Activated CD4-positive, CD25-positive, alpha-beta regulatory T cell (primary cell): ENCODE data around the gene ZDHHC11.
"Not testable (repeated sequence)": the region's sequence is repeated elsewhere in the genome, so short reads cannot be mapped to it uniquely, and the experiment has no call there.

ENCODE experiments used
- DNase-seq, 4 experiments: peaks; one replicate each; lab custom pipeline; 2025; lab: John Stamatoyannopoulos, UW

ZDHHC11 gene

DNA sequence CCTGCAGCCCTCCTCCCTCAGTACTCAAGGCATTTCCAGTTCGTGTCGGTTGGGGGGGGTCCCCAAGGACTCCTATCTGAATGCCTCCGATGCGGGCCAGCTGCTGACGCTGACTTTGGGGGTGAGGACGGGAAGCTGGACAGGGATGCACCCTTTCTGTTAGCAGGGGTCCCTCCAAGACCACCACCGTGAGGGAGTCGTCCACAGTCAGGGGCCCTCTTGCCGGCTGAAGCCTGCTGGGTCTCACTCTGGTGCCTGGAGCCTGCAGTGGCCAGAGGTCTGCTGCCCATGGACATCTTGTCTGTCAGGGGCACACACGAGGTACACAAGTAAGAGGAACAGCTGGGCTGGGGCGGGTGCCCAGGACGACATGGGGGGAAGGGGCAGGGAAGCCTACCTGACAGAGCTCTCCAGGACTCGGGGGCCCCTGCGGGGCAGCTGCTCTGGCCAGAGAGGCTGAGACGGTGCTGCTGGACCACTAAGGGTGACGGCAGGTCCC is 9.1 kb upstream of the ZDHHC11 start:
- DNase-seq: no peak

DNA sequence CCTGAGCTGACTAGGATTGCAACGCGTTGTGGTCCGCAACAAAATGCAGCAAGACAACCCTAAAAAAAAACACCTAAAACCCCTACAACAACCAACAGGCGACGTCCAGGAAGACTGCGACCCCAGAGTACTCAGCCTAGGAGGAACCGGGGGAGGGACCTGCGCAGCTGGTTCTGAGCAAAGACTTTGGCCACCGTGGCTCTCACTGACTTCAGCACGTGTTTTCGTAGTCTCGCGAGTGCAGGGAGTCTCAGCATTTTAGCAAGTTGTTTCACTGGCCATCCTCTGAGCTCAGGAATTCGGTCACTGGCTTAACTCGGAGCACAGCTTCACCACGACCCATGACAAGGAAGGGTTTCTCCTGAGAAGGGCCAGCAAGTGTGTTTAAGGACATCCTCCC is 8.6 kb upstream of the ZDHHC11 start:
- no peak for DNase-seq

DNA sequence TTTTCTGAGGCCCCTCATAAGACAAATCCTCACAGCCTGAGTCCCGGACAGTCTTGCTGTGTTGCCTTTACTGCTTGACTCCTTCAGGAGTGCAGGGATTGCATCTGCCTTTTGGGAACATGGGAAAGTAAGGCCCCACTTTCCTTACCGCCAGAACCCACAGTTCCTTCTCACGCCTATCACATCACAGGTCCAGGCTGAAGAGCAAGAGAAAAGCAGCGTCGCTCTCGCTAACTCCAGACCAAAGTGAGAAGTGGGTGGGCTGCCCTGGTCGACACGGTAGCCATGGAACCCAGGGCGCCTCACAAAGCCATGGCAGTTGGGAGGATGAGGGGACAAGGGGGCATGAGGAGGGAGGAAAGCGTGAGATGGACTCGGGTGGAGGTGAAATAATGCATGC is 7.9 kb upstream of the ZDHHC11 start:
- no peak for DNase-seq

DNA sequence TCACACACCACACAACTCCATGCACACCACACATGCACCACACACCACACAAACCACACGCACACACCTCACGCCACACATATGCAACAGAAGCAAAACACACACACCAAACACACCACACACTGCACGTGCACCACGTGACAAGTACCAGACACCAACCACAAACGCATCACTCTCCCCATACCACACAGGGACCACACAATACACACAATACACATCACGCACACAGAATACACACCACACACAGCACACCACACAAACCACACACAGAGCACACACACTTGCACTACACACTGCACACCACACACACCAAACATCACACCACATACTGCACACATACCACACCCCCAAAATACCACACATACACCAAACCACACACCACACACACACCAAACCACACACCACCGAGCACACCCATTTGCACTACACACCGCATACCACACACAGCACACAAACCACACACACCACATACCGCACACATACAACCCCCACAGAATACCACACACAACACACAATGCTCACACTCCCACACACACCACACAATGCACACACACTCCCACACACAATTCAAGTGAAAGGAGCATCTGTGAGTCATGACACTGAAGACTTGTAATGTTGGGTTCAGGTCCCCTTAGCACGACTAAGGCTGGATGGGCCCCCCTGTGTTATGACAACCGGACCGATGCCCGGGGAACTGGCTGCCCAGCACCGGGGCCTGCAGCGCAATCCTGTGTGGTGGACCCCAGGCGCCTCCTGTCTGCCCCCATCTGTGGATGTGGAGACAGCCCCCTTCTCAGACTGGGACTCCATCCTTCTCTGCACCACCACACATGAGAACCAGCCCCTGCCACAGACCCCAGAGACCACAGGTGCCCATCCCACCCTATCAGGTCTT is 6.0 kb upstream of the ZDHHC11 start:
- no peak for DNase-seq

DNA sequence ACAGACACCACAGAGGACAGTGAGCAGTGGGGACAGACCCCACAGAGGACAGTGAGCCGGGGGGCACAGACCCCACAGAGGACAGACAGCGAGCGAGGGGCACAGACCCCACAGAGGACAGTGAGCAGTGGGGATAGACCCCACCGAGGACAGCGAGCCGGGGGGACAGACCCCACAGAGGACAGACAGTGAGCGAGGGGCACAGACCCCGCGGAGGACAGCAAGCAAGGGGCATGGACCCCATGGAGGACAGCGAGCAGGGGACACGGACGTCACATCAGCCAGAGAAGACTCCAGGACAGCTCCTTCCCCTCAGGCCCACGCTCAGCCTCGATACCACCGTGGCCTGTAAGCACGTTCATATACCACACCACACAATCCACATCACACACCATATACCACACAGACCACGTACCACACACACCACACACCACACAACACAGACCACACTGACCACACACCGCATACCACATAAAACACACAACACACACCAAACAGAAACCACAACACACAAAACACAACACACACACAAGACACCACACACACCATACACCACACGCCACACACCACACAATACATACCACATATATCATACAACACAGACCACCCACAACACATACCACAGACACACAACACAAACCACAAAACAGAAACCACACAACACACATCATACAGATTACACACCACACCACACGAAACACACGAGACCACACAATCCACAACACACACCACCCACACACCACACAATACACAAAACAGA is 5.2 kb upstream of the ZDHHC11 start:
- no peak for DNase-seq

DNA sequence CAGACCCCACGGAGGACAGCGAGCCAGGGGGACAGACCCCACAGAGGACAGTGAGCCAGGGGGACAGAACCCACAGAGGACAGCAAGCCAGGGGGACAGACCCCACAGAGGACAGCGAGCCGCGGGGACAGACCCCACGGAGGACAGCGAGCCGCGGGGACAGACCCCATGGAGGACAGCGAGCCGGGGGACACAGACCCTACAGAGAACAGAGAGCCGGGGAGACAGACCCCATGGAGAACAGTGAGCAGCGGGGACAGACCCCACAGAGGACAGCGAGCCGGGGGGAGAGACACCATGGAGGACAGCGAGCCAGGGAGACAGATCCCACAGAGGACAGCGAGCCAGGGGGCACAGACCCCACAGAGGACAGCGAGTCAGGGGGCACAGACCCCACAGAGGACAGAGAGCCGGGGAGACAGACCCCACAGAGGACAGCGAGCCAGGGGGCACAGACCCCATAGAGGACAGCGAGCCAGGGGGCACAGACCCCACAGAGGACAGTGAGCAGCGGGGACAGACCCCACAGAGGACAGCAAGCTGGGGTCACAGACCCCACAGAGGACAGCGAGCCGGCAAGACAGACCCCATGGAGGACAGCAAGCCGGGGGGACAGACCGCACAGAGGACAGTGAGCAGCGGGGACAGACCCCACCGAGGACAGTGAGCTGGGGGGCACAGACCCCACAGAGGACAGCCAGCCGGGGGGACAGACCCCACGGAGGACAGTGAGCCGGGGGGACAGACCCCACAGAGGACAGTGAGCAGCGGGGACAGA is 4.4 kb upstream of the ZDHHC11 start:
- no peak for DNase-seq

DNA sequence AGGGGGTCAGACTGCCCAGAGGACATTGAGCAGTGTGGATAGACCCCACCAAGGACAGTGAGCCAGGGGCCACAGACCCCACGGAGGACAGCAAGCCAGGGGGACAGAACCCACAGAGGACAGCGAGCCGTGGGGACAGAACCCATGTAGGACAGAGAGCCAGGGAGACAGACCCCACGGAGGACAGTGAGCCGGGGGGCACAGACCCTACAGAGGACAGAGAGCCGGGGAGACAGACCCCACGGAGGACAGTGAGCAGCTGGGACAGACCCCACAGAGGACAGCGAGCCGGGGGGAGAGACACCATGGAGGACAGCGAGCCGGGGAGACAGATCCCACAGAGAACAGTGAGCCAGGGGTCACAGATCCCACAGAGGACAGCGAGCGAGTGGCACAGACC is 3.4 kb upstream of the ZDHHC11 start:
- no peak for DNase-seq

DNA sequence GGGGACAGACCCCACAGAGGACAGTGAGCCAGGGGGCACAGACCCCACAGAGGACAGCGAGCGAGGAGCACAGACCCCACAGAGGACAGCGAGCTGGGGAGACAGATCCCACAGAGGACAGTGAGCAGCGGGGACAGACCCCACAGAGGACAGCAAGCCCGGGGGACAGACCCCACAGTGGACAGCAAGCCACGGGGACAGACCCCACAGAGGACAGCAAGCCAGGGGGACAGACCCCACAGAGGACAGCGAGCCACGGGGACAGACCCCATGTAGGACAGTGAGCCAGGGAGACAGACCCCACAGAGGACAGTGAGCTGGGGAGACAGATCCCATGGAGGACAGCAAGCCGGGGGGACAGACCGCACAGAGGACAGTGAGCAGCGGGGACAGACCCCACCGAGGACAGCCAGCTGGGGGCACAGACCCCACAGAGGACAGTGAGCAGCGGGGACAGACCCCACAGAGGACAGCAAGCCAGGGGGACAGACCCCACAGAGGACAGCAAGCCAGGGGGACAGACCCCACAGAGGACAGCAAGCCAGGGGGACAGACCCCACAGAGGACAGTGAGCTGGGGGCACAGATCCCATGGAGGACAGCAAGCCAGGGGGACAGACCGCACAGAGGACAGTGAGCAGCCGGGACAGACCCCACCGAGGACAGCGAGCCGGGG is 2.8 kb upstream of the ZDHHC11 start:
- DNase-seq: not testable (repeated sequence)

DNA sequence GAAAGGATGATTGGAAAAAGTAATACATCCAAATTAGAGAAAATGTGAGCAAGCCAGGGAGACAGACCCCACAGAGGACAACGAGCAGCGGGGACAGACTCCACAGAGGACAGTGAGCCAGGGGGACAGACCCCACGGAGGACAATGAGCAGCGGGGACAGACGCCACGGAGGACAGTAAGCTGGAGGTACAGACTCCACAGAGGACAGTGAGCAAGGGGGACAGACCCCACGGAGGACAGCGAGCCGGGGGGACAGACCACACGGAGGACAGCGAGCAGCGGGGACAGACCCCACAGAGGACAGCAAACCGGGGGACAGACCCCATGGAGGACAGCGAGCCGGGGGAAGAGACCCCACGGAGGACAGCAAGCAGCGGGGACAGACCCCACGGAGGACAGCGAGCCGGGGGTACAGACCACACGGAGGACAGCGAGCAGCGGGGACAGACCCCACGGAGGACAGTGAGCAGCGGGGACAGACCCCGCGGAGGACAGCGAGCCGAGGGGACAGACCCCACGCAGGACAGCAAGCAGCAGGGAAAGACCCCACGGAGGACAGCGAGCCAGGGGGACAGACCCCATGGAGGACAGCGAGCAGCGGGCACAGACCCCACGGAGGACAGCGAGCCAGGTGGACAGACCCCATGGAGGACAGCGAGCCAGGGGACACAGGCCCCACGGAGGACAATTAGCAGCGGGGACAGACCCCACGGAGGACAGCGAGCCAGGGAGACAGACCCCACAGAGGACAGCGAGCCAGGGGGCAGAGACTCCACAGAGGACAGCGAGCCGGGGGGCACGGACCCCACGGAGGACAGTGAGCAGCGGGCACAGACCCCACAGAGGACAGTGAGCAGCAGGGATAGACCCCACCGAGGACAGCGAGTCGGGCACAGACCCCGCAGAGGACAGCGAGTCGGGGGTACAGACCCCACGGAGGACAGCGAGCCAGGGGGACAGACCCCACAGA is 1.9 kb upstream of the ZDHHC11 start:
- DNase-seq: no peak

DNA sequence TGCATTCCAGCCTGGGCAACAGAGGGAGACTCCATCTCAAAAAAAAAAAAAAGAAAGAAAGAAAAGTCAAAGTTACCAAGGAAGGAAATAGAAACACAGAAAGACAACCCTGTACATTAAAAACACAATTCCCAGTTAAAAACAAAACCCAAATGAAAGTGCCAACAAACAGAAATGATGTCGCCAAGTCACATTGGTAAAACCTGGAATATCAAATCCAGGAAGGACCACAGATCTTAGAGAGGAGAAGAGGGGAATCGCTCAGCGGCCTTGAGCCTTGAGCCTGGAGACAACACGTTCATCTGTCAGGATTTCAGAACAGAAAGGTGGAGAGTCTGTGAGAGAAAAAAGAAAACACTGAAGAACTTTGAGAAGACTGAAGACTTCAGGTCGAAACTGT is 1.2 kb upstream of the ZDHHC11 start:
- no peak for DNase-seq

DNA sequence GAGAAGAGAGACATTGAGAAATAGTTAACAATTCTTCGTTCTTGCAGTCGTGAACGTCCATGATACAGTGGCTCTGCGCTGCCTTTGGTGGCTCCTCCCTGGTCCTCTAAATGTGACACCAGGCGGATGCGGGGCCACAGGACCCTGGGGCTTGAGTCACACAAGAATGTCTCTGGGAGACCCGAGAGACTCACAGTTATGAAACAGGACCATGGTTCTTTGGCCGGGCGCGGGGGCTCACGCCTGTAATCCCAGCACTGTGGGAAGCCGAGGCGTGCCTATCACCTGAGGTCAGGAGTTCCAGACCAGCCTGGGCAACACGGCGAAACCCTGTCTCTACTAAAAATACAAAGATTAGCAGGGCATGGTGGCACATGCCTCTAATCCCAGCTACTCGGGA is 767 bp upstream of the ZDHHC11 start:
- DNase-seq: no peak

DNA sequence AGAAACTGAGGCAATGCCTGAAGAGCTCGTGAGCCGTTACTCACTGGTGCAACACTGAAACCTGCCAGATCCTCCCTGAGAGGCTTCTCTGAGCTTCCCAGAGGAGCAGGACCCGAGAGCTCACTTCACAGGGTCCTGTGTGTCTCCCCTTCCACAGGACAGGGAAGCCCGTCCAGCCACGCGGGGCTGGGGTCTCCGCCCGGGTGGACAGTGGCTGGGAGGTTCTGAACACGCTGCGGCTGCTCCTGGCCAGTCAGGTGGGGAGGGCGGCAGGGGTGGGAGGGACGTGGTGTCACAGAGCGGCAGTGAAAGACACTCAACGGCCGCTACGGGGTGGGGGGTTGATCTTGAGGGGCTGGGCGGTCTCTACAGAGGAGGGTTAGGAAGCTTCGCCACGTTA is 290 bp upstream of the ZDHHC11 start:
- no peak for DNase-seq

DNA sequence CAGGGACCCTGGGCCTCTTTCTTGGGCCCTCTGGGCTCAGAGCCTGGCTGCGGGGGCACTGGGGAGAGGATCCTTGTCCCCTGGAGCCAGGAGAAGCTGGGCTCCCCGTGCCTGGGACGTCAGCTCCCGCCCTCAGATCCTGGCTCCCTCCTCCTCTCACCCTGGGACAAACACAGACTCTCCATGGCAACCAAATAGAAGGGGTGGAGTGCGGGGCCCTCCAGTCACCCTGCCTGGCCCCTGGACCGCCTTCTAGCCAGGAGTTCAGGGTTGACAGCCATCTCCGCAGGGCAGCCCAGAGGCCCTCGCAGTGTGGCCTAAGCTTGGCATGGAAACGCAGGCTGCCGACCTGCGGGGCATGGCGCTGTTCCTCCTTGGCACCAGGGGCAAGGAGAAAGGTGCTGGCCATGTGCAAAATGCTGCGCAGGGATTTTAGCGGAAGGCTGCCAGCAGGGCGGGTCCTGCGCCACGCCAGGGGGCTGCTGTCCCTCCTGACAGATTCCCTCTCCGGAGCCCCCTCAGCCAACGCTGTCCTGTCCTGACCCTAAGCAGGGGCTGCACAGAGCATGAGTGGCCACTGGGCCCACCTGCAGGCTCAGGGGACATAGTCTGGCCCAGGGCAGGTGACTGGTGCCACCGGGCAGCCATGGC is 1.0 kb downstream of the ZDHHC11 start:
- DNase-seq: no peak

DNA sequence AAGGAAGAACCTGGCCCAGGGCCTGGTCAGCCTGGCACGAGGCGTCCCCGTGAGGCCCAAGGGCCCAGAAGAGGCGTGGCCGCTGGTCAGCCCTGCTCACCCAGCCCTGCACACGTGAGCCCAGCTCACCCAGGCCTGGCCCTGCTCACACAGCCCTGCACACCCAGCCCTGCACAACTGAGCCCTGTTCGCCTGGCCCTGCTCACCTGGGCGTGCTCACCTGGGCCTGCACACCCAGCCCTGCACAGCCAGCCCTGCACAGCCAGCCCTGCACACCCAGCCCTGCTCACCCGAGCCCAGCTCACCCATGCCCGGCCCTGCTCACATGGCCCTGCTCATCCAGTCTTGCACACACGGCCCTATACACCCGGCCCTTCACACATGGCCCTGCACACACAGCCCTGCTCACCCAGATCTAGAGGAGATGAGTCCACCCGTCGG is 2.1 kb downstream of the ZDHHC11 start:
- DNase-seq: no peak

DNA sequence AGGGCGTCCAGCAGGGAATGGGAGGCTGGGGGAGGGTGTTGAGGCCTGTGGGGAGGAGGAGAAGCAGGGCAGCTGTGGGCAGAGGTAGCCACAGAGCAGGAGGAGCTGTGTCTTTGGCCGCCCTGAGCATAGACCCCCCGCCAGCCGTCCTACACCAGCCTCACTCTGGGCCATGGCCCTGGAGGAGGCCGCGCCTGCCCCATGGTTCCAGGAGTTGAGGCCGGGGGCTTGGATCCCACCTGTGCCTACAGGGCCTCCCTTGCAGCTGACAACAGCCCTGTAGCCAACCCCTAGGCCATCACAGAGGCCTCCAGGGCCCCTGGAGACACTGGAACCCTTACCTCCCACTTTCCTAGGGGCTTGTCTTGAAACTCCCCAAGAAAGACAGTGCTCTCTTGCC is 3.0 kb downstream of the ZDHHC11 start:
- DNase-seq: not testable (repeated sequence)

DNA sequence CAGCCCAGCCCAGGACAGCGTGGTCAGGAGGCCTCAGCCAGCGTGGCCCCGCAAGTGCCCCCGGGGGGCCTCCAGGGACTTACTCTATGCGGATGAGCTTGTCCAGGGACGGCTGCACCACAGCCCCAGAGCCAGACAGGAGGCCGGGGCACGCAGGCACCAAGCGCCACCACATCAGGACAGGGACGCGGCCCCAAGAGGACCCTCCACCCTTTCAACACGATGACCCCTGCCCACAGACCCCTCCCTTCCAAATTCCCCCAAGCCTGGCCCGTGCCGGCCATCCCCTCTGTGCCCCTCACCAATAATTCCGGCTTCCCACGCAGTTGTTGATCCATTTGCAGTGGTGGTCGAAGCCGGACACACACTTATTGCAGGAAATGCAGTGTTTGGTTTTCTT is 3.6 kb downstream of the ZDHHC11 start:
- DNase-seq: not testable (repeated sequence)

DNA sequence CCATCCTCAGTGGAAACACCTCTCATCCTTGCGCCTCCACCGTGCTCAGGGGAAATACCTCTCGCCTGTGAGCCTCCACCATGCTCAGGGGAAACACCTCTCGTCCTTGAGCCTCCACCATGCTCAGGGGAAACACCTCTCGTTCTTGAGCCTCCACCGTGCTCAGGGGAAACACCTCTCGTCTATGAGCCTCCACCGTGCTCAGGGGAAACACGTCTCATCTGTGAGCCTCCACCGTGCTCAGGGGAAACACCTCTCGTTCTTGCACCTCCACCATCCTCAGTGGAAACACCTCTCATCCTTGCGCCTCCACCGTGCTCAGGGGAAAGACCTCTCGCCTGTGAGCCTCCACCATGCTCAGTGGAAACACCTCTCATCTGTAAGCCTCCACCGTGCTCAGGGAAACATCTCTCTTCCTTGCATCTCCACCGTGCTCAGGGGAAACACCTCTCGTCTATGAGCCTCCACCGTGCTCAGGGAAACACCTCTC is 4.1 kb downstream of the ZDHHC11 start:
- peak in 1 of 4 experiments; percentile 22 for DNase-seq

DNA sequence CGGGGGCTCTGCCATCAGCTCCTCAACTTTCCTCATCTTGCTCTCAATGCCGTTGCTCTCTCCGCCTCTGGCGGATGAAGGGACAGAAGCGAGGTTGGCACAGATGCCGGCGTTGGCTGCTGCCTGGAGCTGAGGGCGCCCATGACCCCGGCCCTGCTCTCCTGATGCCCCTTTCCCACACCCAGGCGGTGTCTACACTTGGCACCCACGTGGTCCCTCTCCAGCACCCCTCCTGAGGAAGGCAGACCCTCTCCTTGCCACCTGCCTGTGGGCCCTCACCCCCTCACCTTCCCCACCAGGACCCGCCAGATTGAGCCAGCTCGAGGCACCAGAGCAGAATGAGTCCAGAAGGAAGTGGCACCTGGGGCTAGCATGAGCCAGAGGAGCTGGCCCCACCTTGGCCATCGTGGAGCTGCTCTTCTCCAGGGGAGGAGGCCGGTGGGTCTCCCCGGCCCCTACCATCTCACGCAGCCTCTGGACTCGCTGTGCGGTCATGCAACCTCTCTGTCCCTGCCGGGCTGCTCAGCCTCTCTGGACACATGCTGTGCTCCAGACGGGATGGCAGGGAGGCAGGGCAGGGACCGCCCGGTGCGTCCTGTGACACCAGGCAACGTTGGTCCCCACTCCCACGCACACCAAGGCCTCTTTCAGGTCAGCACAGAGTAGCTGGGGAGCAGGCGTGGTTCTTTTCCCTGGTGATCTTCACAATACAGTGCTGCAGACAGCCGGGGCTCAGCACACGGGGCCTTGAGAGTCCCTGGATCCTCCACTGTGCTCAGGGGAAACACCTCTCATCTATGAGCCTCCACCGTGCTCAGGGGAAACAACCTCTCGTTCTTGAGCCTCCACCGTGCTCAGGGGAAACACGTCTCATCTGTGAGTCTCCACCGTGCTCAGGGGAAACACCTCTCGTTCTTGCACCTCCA is 4.8 kb downstream of the ZDHHC11 start:
- not testable (repeated sequence) for DNase-seq
